Right cardiac atrium (tissue), 5 donors: ENCODE data around the gene LTBP3. TPM values are rescaled to one million over a fixed set of nuclear protein-coding genes. Genes with fewer than 3 reads are reported as not detected.
"Not testable (repeated sequence)": the region's sequence is repeated elsewhere in the genome, so short reads cannot be mapped to it uniquely, and the experiment has no call there.

Experiments used
- ATAC-seq, 2 donors: fragments of 200-7000 bp; cut with Tn5 transposase; one replicate each; pipeline versions ENCODE4 v1.8.0 to v1.9.1; 2020; ENCODE audit warnings: moderate library complexity in 2 of 2, mild to moderate bottlenecking in 1 of 2
- DNase-seq, 3 donors: peaks; one replicate each; pipeline ENCODE4 v3.0.0-alpha.2; 2020
- H3K27ac ChIP-seq: one replicate; pipeline ENCODE4 v1.5.1; 2013; ENCODE audit warnings: mild to moderate bottlenecking, low read length, control low read depth, moderate library complexity
- H3K27me3 ChIP-seq: one replicate; pipeline ENCODE4 v1.6.1; 2013; ENCODE audit not compliant: control insufficient read depth, insufficient read depth
- H3K4me1 ChIP-seq: one replicate; pipeline ENCODE4 v1.6.1; 2013; ENCODE audit warnings: low read length; ENCODE audit not compliant: control insufficient read depth, insufficient read depth
- H3K4me3 ChIP-seq: one replicate; pipeline ENCODE4 v1.5.1; 2013; ENCODE audit warnings: low read length, control low read depth
- H3K9me3 ChIP-seq: one replicate; pipeline ENCODE4 v1.6.1; 2013; ENCODE audit warnings: low read length; ENCODE audit not compliant: control insufficient read depth
- WGBS: extraction: QIAGEN DNeasy Blood & Tissue Kit; methylation state at CpG from one replicate; pipeline ENCODE4 v1.1.7; 2013; 5-methylcytosine and 5-hydroxymethylcytosine counted together
- intact Hi-C, 4 donors: fragments of 100-400 bp; cut with DNase I; formaldehyde crosslinking; loops; one replicate each; pipeline versions ENCODE4 v1.11.0 to v1.14.0; 2022 to 2023
- polyA plus RNA-seq: library from polyadenylated mRNA; stranded (reverse); fragments of 200-250 nt; gene quantifications from one replicate; pipeline ENCODE4 v1.2.3, GENCODE V29; 2013
- total RNA-seq, 4 donors: library from RNA; stranded (reverse); fragmentation: NEBNext Ultra II Directional; extraction: Animal tissue kit (Norgen Biotek cat#: 25700); gene quantifications; one replicate each; pipeline ENCODE4 v1.2.1, GENCODE V29; 2021
- donor health status: healthy with polysubstance abuse.
- donor health status: DM: no; HTN: yes; CAD: no.
- donor health status: DM: no; HTN: no; CAD: no.
- donor health status: DM: no; HTN: yes; CAD: no; lungs with severe emphysema.
- donor health status: DM: yes; HTN: yes; CAD: no.

The LTBP3 gene
- total and polyA plus RNA-seq, 5 donors = 60.2 to 161 (median 134) TPM

DNA sequence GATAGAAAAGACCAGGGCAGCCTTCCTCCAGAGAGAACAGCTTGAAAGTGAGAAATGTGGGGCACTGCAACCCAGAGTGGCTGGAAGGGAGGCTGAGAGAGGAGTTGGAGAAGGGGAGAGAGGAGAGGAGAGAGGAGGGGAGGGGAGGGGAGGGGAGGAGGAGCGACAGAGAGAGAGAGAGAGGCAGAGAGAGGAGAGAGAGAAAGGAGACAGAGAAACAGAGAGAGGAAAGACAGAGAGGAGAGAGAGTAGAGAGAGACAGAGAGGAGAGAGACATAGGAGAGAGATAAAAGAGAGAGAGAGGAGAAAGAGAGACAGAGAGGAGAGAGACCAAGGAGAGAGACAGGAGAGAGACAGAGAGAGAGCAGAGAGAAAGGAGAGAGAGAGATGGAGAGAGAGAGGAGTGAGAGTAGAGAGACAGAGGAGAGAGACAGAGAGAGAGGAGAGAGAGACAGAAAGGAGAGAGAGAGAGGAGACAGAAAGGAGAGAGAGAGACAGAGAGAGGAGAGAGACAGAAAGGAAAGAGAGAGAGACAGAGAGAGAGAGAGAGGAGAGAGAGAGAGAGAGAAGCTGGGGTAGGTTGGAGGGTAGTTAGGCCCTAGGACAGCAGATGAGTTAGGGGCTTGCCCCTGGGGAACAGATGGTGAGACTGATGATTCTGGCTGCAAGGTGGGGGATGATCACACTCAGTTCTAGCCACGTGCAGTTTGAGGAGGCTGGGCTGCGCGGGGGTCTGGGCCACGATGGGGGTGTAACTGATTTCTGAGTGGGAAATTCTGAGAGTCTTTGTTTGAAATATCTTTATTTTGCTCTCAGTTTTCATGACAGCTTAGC is 41.8 kb downstream of the LTBP3 start:
- intact Hi-C loops = loop anchor here in 3 of 4 donors (5.0 to 10.0 kb wide), 3 partner anchors 132 to 154 kb away; partner anchors contain the start of genes FRMD8 (in 1 of the 3) and SLC25A45 (in 1 of the 3)
- DNase-seq = no peak
- Histone ChIP-seq H3K9me3 (no peaks in the 10 kb centered on the region), H3K27me3 (no peaks in the 10 kb centered on the region), H3K4me1 (no peaks in the 10 kb centered on the region), H3K27ac (no peak overlapping the region), H3K4me3 (no peak overlapping the region)
- no peak for ATAC-seq
- 66% methylated on average over 5 of the region's 5 CpGs for WGBS

DNA sequence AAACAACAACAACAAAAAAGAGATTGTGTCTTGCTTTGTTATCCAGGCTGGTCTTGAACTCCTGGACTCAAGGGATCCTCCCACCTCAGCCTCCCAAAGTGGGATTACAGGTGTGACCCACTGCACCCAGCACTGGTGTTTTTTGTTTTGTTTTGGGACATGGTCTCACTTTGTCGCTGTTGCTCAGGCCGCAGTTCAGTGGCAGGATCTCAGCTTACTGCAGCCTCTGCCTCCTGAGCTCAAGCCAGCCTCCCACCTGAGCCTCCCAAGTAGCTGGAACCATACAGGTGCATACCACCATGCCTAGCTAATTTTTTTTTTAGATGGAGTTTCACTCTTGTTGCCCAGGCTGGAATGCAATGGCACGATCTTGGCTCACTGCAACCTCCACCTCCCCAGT is 45.8 kb downstream of the LTBP3 start:
- H3K27me3 ChIP-seq, H3K4me1 ChIP-seq, H3K4me3 ChIP-seq, H3K27ac ChIP-seq, H3K9me3 ChIP-seq, ATAC-seq: not testable (repeated sequence)
- DNase-seq = peak in 1 of 3 donors; percentile 9
- intact Hi-C loops = loop anchor here in 3 of 4 donors (5.0 to 10.0 kb wide), 3 partner anchors 35 to 128 kb away; partner anchors contain the start of genes FRMD8 (in 1 of the 3) and SLC25A45 (in 1 of the 3)
- WGBS = 93% methylated on average over 3 of the region's 3 CpGs

DNA sequence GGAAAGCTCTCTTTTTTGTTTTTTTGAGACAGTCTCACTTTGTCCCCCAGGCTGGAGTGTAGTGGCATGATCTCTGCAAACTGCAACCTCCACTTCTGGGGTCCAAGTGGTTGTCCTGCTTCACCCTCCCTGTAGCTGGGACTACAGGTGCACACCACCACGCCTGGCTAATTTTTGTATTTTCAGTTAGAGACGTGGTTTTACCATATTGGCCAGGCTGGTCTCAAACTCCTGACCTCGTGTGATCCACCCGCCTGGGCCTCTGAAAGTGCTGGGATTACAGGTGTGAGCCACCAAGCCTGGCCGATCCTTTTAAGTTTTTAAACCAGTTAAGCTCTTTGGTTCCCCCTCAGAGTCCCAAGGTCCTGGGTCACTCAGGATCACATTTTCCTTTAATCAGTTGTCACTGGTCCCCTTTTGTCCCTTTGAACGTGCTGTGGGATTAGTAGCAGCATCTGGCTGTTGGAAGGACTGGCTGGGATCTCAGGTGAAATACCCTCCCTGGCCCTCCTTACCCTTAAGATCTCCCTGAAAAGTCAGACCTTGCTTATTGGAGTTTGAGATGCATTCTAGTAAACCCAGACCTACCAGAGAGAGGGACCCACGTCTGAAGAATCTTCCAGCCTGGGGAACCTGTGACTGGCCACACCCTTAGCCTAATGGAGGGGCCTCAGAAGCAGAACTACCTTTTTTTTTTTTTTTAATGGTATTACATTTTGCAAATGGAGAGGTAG is 51.2 kb downstream of the LTBP3 start:
- Histone ChIP-seq H3K4me3 (no peak overlapping the region), H3K9me3 (no peaks in the 10 kb centered on the region), H3K27ac (peak overlapping the region; percentile 99), H3K27me3 (no peaks in the 10 kb centered on the region), H3K4me1 (no peaks in the 10 kb centered on the region)
- intact Hi-C loops = loop anchor here in 2 of 4 donors (5.0 kb wide), 2 partner anchors 35 to 90 kb away; no protein-coding TSS in a partner anchor
- DNase-seq = peak in 2 of 3 donors; percentile 25 to 55
- WGBS = 17% methylated on average over 7 of the region's 7 CpGs
- peak; percentile 28 to 44 for ATAC-seq

DNA sequence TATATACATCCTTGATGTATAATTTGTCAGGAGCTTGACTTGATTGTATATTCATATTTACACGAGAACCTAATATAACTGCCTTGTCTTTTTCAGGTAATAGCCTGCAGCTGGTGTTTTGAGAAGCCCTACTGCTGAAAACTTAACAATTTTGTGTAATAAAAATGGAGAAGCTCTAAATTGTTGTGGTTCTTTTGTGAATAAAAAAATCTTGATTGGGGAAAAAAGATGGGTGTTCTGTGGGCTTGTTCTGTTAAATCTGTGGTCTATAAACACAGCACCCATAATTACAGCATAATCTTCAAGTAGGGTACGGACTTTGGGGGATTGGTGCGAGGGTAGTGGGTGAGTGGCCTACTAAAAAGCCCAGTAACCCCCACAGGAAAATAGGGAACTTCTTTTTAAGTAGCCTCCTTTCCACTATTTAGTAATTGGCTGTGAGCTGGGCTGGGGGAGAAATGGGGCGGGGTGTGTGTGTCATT is 51.8 kb downstream of the LTBP3 start:
- intact Hi-C loops = loop anchor here in 2 of 4 donors (5.0 kb wide), 2 partner anchors 34 to 89 kb away; no protein-coding TSS in a partner anchor
- no peaks in the 10 kb centered on the region for H3K27me3 ChIP-seq
- no peaks in the 10 kb centered on the region for H3K4me1 ChIP-seq
- H3K4me3 ChIP-seq = peak overlapping the region; percentile 95
- DNase-seq (peak in 2 of 3 donors; percentile 16 to 55), ATAC-seq (no peak)
- 29% methylated on average over 4 of the region's 4 CpGs for WGBS
- peak overlapping the region; percentile 21 for H3K27ac ChIP-seq
- no peaks in the 10 kb centered on the region for H3K9me3 ChIP-seq

GRCh38 chr11:65505466-65506289 is 52.5 kb downstream of the LTBP3 start:
- 14% methylated on average over 12 of the region's 12 CpGs for WGBS
- Histone ChIP-seq H3K4me1 (no peaks in the 10 kb centered on the region), H3K27me3 (no peaks in the 10 kb centered on the region), H3K4me3 (peak overlapping the region; percentile 95), H3K9me3 (no peaks in the 10 kb centered on the region), H3K27ac (peak overlapping the region; percentile 87)
- intact Hi-C loops = loop anchor here in 2 of 4 donors (5.0 kb wide), 2 partner anchors 33 to 88 kb away; no protein-coding TSS in a partner anchor
- DNase-seq (peak in 1 of 3 donors; percentile 12), ATAC-seq (no peak)

GRCh38 chr11:65504674-65505465 is 53.3 kb downstream of the LTBP3 start:
- 4% methylated on average over 8 of the region's 8 CpGs for WGBS
- H3K4me1 ChIP-seq = no peaks in the 10 kb centered on the region

DNA sequence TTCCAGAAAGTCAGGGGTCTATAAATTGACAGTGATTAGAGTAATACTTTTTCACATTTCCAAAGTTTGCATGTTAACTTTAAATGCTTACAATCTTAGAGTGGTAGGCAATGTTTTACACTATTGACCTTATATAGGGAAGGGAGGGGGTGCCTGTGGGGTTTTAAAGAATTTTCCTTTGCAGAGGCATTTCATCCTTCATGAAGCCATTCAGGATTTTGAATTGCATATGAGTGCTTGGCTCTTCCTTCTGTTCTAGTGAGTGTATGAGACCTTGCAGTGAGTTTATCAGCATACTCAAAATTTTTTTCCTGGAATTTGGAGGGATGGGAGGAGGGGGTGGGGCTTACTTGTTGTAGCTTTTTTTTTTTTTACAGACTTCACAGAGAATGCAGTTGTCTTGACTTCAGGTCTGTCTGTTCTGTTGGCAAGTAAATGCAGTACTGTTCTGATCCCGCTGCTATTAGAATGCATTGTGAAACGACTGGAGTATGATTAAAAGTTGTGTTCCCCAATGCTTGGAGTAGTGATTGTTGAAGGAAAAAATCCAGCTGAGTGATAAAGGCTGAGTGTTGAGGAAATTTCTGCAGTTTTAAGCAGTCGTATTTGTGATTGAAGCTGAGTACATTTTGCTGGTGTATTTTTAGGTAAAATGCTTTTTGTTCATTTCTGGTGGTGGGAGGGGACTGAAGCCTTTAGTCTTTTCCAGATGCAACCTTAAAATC is 54.0 kb downstream of the LTBP3 start:
- Histone ChIP-seq H3K9me3 (no peaks in the 10 kb centered on the region), H3K27ac (peak overlapping the region; percentile 71), H3K4me3 (peak overlapping the region; percentile 95), H3K4me1 (no peaks in the 10 kb centered on the region), H3K27me3 (no peaks in the 10 kb centered on the region)
- ATAC-seq (no peak), DNase-seq (no peak)
- intact Hi-C loops = loop anchor here in 1 of 4 donors (5.0 kb wide), 1 partner anchor 77 kb away; no protein-coding TSS in a partner anchor
- WGBS = 0% methylated on average over 3 of the region's 3 CpGs

More at GRCh38 chr11:65504674-65505465, 53.3 kb downstream of the LTBP3 start:
- ATAC-seq = no peak
- intact Hi-C loops = loop anchor here in 3 of 4 donors (5.0 kb wide), 3 partner anchors 33 to 88 kb away; no protein-coding TSS in a partner anchor
- no peaks in the 10 kb centered on the region for H3K9me3 ChIP-seq
- H3K4me3 ChIP-seq = peak overlapping the region; percentile 95
- no peak for DNase-seq
- no peaks in the 10 kb centered on the region for H3K27me3 ChIP-seq
- H3K27ac ChIP-seq = peak overlapping the region; percentile 87

DNA sequence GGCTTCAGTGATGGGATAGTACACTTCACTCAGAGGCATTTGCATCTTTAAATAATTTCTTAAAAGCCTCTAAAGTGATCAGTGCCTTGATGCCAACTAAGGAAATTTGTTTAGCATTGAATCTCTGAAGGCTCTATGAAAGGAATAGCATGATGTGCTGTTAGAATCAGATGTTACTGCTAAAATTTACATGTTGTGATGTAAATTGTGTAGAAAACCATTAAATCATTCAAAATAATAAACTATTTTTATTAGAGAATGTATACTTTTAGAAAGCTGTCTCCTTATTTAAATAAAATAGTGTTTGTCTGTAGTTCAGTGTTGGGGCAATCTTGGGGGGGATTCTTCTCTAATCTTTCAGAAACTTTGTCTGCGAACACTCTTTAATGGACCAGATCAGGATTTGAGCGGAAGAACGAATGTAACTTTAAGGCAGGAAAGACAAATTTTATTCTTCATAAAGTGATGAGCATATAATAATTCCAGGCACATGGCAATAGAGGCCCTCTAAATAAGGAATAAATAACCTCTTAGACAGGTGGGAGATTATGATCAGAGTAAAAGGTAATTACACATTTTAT is 54.7 kb downstream of the LTBP3 start:
- H3K4me1 ChIP-seq = no peaks in the 10 kb centered on the region
- no peaks in the 10 kb centered on the region for H3K27me3 ChIP-seq
- ATAC-seq (no peak), DNase-seq (no peak)
- H3K27ac ChIP-seq = no peak overlapping the region
- H3K4me3 ChIP-seq = peak overlapping the region; percentile 95
- intact Hi-C loops = loop anchor here in 1 of 4 donors (5.0 kb wide), 1 partner anchor 76 kb away; no protein-coding TSS in a partner anchor
- H3K9me3 ChIP-seq = no peaks in the 10 kb centered on the region
- WGBS = 0% methylated on average over 3 of the region's 3 CpGs
